Panc1 (cell line): ENCODE measurements around the gene PYDC1.

Experiments used
- CTCF ChIP-seq: fragments of 450-650 bp; IDR thresholded peaks from 2 replicates; pipeline ENCODE4 v1.5.1; 2017; ENCODE audit warnings: mild to moderate bottlenecking
- TF ChIP-seq, protein P1 (sequence below), 2 experiments: IDR thresholded peaks; 2 replicates each; pipeline ENCODE4 v1.6.1; 2011 to 2012; ENCODE audit warnings: low read depth in 2 of 2, control low read depth in 1 of 2, low read length in 1 of 2, mild to moderate bottlenecking in 1 of 2, moderate library complexity in 1 of 2; ENCODE audit not compliant: insufficient read depth in 1 of 2

DNA sequence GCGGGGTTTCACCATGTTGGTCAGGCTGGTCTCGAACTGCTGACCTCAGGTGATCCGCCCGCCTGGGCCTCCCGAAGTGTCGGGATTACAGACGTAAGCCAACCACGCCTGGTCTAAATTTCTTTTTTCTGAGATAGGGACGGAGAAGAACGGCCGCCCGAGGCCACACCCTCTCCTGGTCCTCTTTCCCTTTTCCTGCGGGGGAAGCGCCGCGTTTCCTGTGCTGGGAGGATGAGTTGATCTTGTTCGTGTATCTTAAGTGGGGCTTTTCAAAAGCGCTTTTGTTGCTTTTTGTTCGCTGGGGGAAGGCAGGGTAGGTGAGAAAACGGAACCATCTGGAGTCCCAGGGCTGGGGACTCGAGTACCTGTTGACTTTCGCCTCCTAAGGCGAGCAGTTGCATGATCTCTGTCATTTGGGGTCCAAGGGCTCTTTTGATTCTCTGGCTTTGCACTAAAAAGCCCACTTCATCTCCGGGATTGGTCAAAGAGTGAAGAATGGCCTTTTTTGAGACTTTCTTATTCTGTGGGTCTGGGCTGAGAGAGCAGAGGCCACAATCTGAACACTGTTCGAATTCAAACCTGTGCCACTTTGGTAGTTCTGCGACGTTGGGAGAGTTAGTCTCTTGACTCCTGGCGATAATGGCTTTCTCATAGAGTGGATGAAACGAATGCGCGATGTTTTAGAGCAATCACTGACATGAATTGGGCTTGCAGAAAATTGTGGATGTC lies 35.7 kb downstream of the PYDC1 start:
- no peak for TF ChIP-seq CTCF
- TF ChIP-seq, protein P1, sequence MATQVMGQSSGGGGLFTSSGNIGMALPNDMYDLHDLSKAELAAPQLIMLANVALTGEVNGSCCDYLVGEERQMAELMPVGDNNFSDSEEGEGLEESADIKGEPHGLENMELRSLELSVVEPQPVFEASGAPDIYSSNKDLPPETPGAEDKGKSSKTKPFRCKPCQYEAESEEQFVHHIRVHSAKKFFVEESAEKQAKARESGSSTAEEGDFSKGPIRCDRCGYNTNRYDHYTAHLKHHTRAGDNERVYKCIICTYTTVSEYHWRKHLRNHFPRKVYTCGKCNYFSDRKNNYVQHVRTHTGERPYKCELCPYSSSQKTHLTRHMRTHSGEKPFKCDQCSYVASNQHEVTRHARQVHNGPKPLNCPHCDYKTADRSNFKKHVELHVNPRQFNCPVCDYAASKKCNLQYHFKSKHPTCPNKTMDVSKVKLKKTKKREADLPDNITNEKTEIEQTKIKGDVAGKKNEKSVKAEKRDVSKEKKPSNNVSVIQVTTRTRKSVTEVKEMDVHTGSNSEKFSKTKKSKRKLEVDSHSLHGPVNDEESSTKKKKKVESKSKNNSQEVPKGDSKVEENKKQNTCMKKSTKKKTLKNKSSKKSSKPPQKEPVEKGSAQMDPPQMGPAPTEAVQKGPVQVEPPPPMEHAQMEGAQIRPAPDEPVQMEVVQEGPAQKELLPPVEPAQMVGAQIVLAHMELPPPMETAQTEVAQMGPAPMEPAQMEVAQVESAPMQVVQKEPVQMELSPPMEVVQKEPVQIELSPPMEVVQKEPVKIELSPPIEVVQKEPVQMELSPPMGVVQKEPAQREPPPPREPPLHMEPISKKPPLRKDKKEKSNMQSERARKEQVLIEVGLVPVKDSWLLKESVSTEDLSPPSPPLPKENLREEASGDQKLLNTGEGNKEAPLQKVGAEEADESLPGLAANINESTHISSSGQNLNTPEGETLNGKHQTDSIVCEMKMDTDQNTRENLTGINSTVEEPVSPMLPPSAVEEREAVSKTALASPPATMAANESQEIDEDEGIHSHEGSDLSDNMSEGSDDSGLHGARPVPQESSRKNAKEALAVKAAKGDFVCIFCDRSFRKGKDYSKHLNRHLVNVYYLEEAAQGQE (IDR thresholded peaks at IDR 0.05; ENCODE audit: insufficient read depth in 1 of 2, low read depth in 2 of 2, low read length in 1 of 2) = no peak
